HG02870 (cell line): Measurements from ENCODE around the gene RUNX3.

ENCODE experiments used
- ATAC-seq: cut with Tn5 transposase; IDR thresholded peaks from one replicate; pipeline ENCODE4 v1.9.1; 2021; ENCODE audit warnings: mild to moderate bottlenecking, moderate library complexity; ENCODE audit not compliant: unreplicated experiment

The RUNX3 gene

GRCh38 chr1:24948079-24948827 lies 18.2 kb upstream of the RUNX3 start:
- ATAC-seq, result peak; percentile 5

- peak; percentile 70 for ATAC-seq
Observed at GRCh38 chr1:24946861-24947658, 17.0 kb upstream of the RUNX3 start.

GRCh38 chr1:24945354-24946326 lies 15.6 kb upstream of the RUNX3 start:
- ATAC-seq, result no peak

- ATAC-seq, result no peak
Observed at GRCh38 chr1:24944318-24944717, 14.2 kb upstream of the RUNX3 start.

GRCh38 chr1:24942789-24943188 lies 12.7 kb upstream of the RUNX3 start:
- ATAC-seq, result no peak

GRCh38 chr1:24941564-24941963 lies 11.5 kb upstream of the RUNX3 start:
- ATAC-seq, result no peak

- ATAC-seq, result no peak
Observed at GRCh38 chr1:24940231-24940630, 10.2 kb upstream of the RUNX3 start.

GRCh38 chr1:24939675-24940193 lies 9.7 kb upstream of the RUNX3 start:
- no peak for ATAC-seq

- ATAC-seq, result no peak
Observed at GRCh38 chr1:24939040-24939674, 9.1 kb upstream of the RUNX3 start.

- ATAC-seq, result no peak
Observed at GRCh38 chr1:24938276-24938675, 8.2 kb upstream of the RUNX3 start.

- ATAC-seq, result no peak
Observed at GRCh38 chr1:24936684-24937083, 6.6 kb upstream of the RUNX3 start.

- no peak for ATAC-seq
Observed at GRCh38 chr1:24935615-24936484, 5.8 kb upstream of the RUNX3 start.

- no peak for ATAC-seq
Observed at GRCh38 chr1:24935196-24935526, 5.1 kb upstream of the RUNX3 start.

- ATAC-seq, result no peak
Observed at GRCh38 chr1:24934310-24935195, 4.5 kb upstream of the RUNX3 start.

GRCh38 chr1:24933468-24933867 lies 3.4 kb upstream of the RUNX3 start:
- no peak for ATAC-seq

- ATAC-seq, result no peak
Observed at GRCh38 chr1:24932725-24933294, 2.7 kb upstream of the RUNX3 start.

- no peak for ATAC-seq
Observed at GRCh38 chr1:24932284-24932683, 2.2 kb upstream of the RUNX3 start.
